T47D (cell line): ENCODE results near the gene SRPX2.

Experiments used
- DNase-seq, 2 experiments: peaks; one replicate each; pipeline versions ENCODE4 v3.0.0 to v3.0.0-alpha.2; 2011 to 2012; ENCODE audit warnings: low read depth in 1 of 2, low spot score in 1 of 2
- JUND ChIP-seq: IDR thresholded peaks from 2 replicates; pipeline ENCODE4 v1.6.1; 2012; ENCODE audit warnings: low read depth
- in situ Hi-C: cut with HindIII; loops from 2 replicates; pipeline ENCODE4 v1.10.0; 2016; ENCODE audit warnings: low sequenced_read_pairs, low pct_unique_long_range_greater_than_20kb

The SRPX2 gene

GRCh38 chrX:100636321-100636991 is 7.5 kb upstream of the SRPX2 start, which contains the start of gene TSPAN6:
TSPAN6 (minus strand) TSS chrX:100636806; CDS start chrX:100636694, 112 bp downstream.
- DNase-seq: peak; percentile 56 to 85
- TF ChIP-seq JUND: no peak
- in situ Hi-C loops: no loop called here

GRCh38 chrX:100642290-100642689 is 1.7 kb upstream of the SRPX2 start:
- no peak for TF ChIP-seq JUND
- no peak for DNase-seq
- in situ Hi-C loops: no loop called here

- DNase-seq: no peak
- in situ Hi-C loops: no loop called here
- TF ChIP-seq JUND: no peak
Observed at GRCh38 chrX:100643212-100643611, 787 bp upstream of the SRPX2 start.

- in situ Hi-C loops: no loop called here
- TF ChIP-seq JUND: no peak
- DNase-seq: no peak
Observed at GRCh38 chrX:100645106-100645505, 1.1 kb downstream of the SRPX2 start.

- no peak for TF ChIP-seq JUND
- in situ Hi-C loops: no loop called here
- DNase-seq: no peak
Observed at GRCh38 chrX:100647095-100647494, 3.1 kb downstream of the SRPX2 start.

GRCh38 chrX:100647739-100648138 is 3.7 kb downstream of the SRPX2 start:
- in situ Hi-C loops: no loop called here
- no peak for TF ChIP-seq JUND
- no peak for DNase-seq

- in situ Hi-C loops: no loop called here
- peak in 1 of 2 experiments; percentile 17 for DNase-seq
- no peak for TF ChIP-seq JUND
Observed at GRCh38 chrX:100648458-100649417, 4.7 kb downstream of the SRPX2 start.

GRCh38 chrX:100649550-100650356 is 5.8 kb downstream of the SRPX2 start:
- DNase-seq: peak in 1 of 2 experiments; percentile 79
- no peak for TF ChIP-seq JUND
- in situ Hi-C loops: no loop called here

- no peak for DNase-seq
- in situ Hi-C loops: no loop called here
- no peak for TF ChIP-seq JUND
Observed at GRCh38 chrX:100650841-100651240, 6.8 kb downstream of the SRPX2 start.

- in situ Hi-C loops: no loop called here
- no peak for DNase-seq
- TF ChIP-seq JUND: no peak
Observed at GRCh38 chrX:100652266-100652665, 8.3 kb downstream of the SRPX2 start.

- peak in 1 of 2 experiments; percentile 42 for DNase-seq
- in situ Hi-C loops: no loop called here
- no peak for TF ChIP-seq JUND
Observed at GRCh38 chrX:100654261-100654660, 10.3 kb downstream of the SRPX2 start.

GRCh38 chrX:100658941-100659381 is 15.0 kb downstream of the SRPX2 start:
- DNase-seq: peak in 1 of 2 experiments; percentile 63
- TF ChIP-seq JUND: no peak
- in situ Hi-C loops: no loop called here
